HepG2 (cell line): ENCODE data around the gene PTPN12. TPM values are rescaled to one million over a fixed set of nuclear protein-coding genes. Genes with fewer than 3 reads are reported as not detected.

ENCODE experiments used
- ARID5B ChIP-seq: IDR thresholded peaks from 2 replicates; pipeline ENCODE4 v1.4.0; 2020; ENCODE audit warnings: mild to moderate bottlenecking, missing genetic modification reagents
- GRHL1 ChIP-seq: sonication (generic); formaldehyde crosslinking; conservative IDR thresholded peaks from 2 replicates; pipeline ENCODE4 v1.8.0; 2022; ENCODE audit warnings: missing genetic modification reagents
- ISL2 ChIP-seq: sonication (generic); formaldehyde crosslinking; IDR thresholded peaks from 2 replicates; pipeline ENCODE4 v1.5.0; 2020; ENCODE audit warnings: missing genetic modification reagents
- MTA1 ChIP-seq: sonication (generic); formaldehyde crosslinking; IDR thresholded peaks from 2 replicates; pipeline ENCODE4 v1.4.0; 2020; ENCODE audit warnings: missing genetic modification reagents, mild to moderate bottlenecking, borderline replicate concordance
- MXI1 ChIP-seq: IDR thresholded peaks from 3 replicates; pipeline ENCODE4 v1.6.1; 2012; ENCODE audit warnings: low read depth, low read length, inconsistent platforms, borderline replicate concordance
- MYC ChIP-seq: sonication (generic); formaldehyde crosslinking; IDR thresholded peaks from 2 replicates; pipeline ENCODE4 v1.9.0; 2021; ENCODE audit warnings: missing genetic modification reagents, borderline replicate concordance
- PHF8 ChIP-seq: sonication (generic); formaldehyde crosslinking; IDR thresholded peaks from 2 replicates; pipeline ENCODE4 v1.5.0; 2020; ENCODE audit warnings: missing genetic modification reagents
- SCMH1 ChIP-seq: sonication (generic); formaldehyde crosslinking; IDR thresholded peaks from 2 replicates; pipeline ENCODE4 v1.9.0; 2021; ENCODE audit warnings: missing genetic modification reagents, mild to moderate bottlenecking, borderline replicate concordance
- SKI ChIP-seq: fragments of 450-650 bp; IDR thresholded peaks from one replicate; pipeline ENCODE4 v1.6.1; 2018; ENCODE audit warnings: mild to moderate bottlenecking; ENCODE audit not compliant: partially characterized antibody
- SRF ChIP-seq: IDR thresholded peaks from 2 replicates; pipeline ENCODE4 v1.6.1; 2011; ENCODE audit warnings: mild to moderate bottlenecking, low read depth, low read length, moderate library complexity
- TRAFD1 ChIP-seq: sonication (generic); formaldehyde crosslinking; IDR thresholded peaks from 2 replicates; pipeline ENCODE4 v1.5.1; 2020; ENCODE audit warnings: missing genetic modification reagents, mild to moderate bottlenecking, borderline replicate concordance
- ZBTB34 ChIP-seq: sonication (generic); formaldehyde crosslinking; IDR thresholded peaks from 2 replicates; pipeline ENCODE4 v1.8.0; 2022; ENCODE audit warnings: mild to moderate bottlenecking, missing genetic modification reagents
- ZGPAT ChIP-seq: IDR thresholded peaks from 2 replicates; pipeline ENCODE4 v1.6.1; 2016; ENCODE audit warnings: mild to moderate bottlenecking
- ZNF383 ChIP-seq: sonication (generic); formaldehyde crosslinking; IDR thresholded peaks from 2 replicates; pipeline ENCODE4 v1.4.0; 2020; ENCODE audit warnings: missing genetic modification reagents, mild to moderate bottlenecking, borderline replicate concordance
- ZNF580 ChIP-seq: IDR thresholded peaks from 2 replicates; pipeline ENCODE4 v1.6.1; 2016; ENCODE audit warnings: low read depth, borderline replicate concordance
- ZNF775 ChIP-seq: sonication (generic); formaldehyde crosslinking; IDR thresholded peaks from 2 replicates; pipeline ENCODE4 v1.4.0; 2020; ENCODE audit warnings: missing genetic modification reagents, mild to moderate bottlenecking, moderate library complexity, borderline replicate concordance
- ZSCAN25 ChIP-seq: sonication (generic); formaldehyde crosslinking; IDR thresholded peaks from 2 replicates; pipeline ENCODE4 v1.8.0; 2022; ENCODE audit warnings: mild to moderate bottlenecking, missing genetic modification reagents
- ZSCAN29 ChIP-seq: sonication (generic); formaldehyde crosslinking; conservative IDR thresholded peaks from 2 replicates; pipeline ENCODE4 v1.4.0; 2020; ENCODE audit warnings: mild to moderate bottlenecking, missing genetic modification reagents
- polyA plus RNA-seq, 8 experiments: library from polyadenylated mRNA; depleted of rRNA in 3 of 8; stranded (reverse) in 7 of 8; unstranded in 1 of 8; fragments of >200 nt; fragmentation: Illumina TruSeq in 4 of 8; extraction: Trizol in 4 of 8; gene quantifications; 2 replicates each; pipeline versions ENCODE4 v1.2.1 to v1.2.3, GENCODE V29; 2011 to 2016; ENCODE audit warnings: low read depth in 4 of 8, missing spikeins in 1 of 8, mixed read lengths in 1 of 8; ENCODE audit not compliant: insufficient read depth in 1 of 8
- total RNA-seq, 5 experiments: library from RNA; depleted of rRNA; stranded (reverse); fragments of >200 nt; fragmentation: Illumina TruSeq; extraction: Trizol; gene quantifications; 2 replicates each; pipeline ENCODE4 v1.2.3, GENCODE V29; 2016; ENCODE audit warnings: low read depth in 1 of 5

PTPN12 gene
- total and polyA plus RNA-seq, 2 of the 13 experiments (the other 11 are each of a cell fraction or from before 2014, with no cell fraction given) = 22.9 to 56.8 TPM

- TF ChIP-seq MTA1 (peak; percentile 72; the same call in 1 of the 2 replicates), ZNF775 (CRISPR knock-in tag) (no peak), ARID5B (peak; percentile 90), MYC (CRISPR knock-in tag) (peak; percentile 51; the same call in 1 of the 2 replicates), ZSCAN29 (no peak), SKI (peak; percentile 76), ISL2 (peak; percentile 77), PHF8 (CRISPR knock-in tag) (no peak), SCMH1 (CRISPR knock-in tag) (no peak), TRAFD1 (no peak), ZNF580 (CRISPR knock-in tag) (no peak), GRHL1 (CRISPR knock-in tag) (no peak), ZBTB34 (CRISPR knock-in tag) (no peak), ZSCAN25 (CRISPR knock-in tag) (no peak), SRF (no peak), MXI1 (no peak), ZGPAT (peak; percentile 47; the same call in 1 of the 2 replicates), ZNF383 (no peak)
Measured at GRCh38 chr7:77575187-77575586, 38.1 kb downstream of the PTPN12 start (continued).
